IgD-negative memory B cell (primary cell): ENCODE data around the gene RELA. TPM values are rescaled to one million over a fixed set of nuclear protein-coding genes. Genes with fewer than 3 reads are reported as not detected.
"Not testable (repeated sequence)": the region's sequence is repeated elsewhere in the genome, so short reads cannot be mapped to it uniquely, and the experiment has no call there.

Source experiments
- H3K27ac Mint-ChIP-seq, 3 donors: one replicate each; pipeline ENCODE4 v1.8.0; 2020 to 2022; ENCODE audit warnings: mild to moderate bottlenecking in 3 of 3, mixed read lengths in 3 of 3, moderate library complexity in 1 of 3
- H3K27me3 Mint-ChIP-seq: one replicate; pipeline ENCODE4 v1.8.0; 2021; ENCODE audit warnings: mixed read lengths
- H3K36me3 Mint-ChIP-seq: one replicate; pipeline ENCODE4 v1.8.0; 2020; ENCODE audit warnings: mild to moderate bottlenecking, mixed read lengths
- H3K4me1 Mint-ChIP-seq, 3 donors: one replicate each; pipeline ENCODE4 v1.8.0; 2020 to 2022; ENCODE audit warnings: mixed read lengths in 3 of 3, mild to moderate bottlenecking in 1 of 3
- H3K4me3 Mint-ChIP-seq, 4 donors: one replicate each; pipeline ENCODE4 v1.8.0; 2020 to 2022; ENCODE audit warnings: mild to moderate bottlenecking in 4 of 4, mixed read lengths in 4 of 4, moderate library complexity in 3 of 4
- H3K9me3 Mint-ChIP-seq, 3 donors: one replicate each; pipeline ENCODE4 v1.8.0; 2020 to 2021; ENCODE audit warnings: mixed read lengths in 3 of 3, mild to moderate bottlenecking in 1 of 3
- polyA plus RNA-seq: library from polyadenylated mRNA; unstranded; fragments of 300-500 nt; fragmentation: Illumina TruSeq; gene quantifications from one replicate; pipeline ENCODE4 v1.2.3, GENCODE V29; 2021

RELA gene
- polyA plus RNA-seq, 1 donor from 2014 or later: 66.7 TPM

DNA sequence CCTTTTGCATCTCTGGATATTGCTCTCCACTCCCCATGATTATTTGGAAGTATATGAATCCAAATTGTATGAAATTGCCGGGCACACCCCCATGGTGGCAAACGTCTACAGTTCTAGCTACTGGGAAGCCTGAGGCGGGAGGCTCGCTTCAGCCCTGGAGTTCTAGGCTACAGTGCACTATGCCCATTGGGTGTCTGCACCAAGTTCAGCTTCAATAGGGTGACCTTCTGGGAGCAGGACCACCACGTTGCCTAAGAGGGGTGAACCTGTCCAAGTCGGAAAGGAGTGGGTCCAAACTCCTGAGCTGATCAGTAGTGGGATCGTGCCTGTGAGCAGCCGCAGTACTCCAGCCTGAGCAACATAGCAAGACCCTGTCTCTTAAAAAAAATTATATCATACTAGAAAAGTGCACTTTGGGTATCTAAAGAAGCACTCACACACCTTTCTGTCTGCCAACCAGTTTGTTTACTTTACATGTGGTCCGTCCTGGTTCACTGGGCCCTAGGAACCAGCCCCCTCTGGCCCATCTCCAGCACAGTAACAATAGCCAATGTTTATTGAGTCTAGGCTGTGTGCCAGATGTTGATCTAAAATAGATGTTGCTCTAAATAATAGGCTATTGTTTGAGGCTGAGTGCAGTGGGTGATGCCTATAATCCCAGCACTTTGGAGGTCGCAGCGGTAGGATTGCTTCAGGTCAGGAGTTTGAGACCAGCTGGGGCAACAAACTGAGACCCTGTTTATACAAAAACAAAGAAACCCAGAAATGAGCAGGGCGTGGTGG is 32.9 kb upstream of the RELA start:
- Mint-ChIP-seq H3K27me3 (peaks cover 6% of the 10 kb centered on the region), H3K9me3 (no peaks in the 10 kb centered on the region), H3K4me1 (peaks cover 7 to 9% (median 9%) of the 10 kb centered on the region in 3 donors), H3K4me3 (no peak overlapping the region), H3K36me3 (no peaks in the 10 kb centered on the region), H3K27ac (peak overlapping the region in 1 of 3 donors; percentile 59)

DNA sequence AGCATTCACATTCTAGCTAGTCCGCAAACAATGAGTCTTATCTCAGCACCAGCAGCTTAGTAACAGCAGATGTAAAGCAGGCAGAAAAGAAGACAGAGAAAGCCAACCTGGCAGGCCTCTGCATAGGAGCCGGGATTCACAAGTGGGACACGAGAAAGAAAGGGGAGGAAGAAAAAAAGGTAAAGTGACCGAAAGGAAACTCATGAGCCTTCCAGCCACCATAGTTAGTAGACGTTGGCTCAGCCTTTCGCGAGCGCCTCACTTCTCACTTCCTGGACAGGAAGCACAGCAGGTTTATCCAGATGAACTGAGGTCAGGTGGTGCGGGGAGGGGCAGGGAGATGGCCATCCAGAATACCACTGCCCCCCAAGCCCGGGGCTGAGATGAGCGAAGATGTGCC is 29.7 kb upstream of the RELA start:
- Mint-ChIP-seq H3K27me3 (peaks cover 6% of the 10 kb centered on the region), H3K4me3 (no peak overlapping the region), H3K27ac (no peak overlapping the region), H3K9me3 (no peaks in the 10 kb centered on the region), H3K36me3 (no peaks in the 10 kb centered on the region), H3K4me1 (no peaks in the 10 kb centered on the region)

DNA sequence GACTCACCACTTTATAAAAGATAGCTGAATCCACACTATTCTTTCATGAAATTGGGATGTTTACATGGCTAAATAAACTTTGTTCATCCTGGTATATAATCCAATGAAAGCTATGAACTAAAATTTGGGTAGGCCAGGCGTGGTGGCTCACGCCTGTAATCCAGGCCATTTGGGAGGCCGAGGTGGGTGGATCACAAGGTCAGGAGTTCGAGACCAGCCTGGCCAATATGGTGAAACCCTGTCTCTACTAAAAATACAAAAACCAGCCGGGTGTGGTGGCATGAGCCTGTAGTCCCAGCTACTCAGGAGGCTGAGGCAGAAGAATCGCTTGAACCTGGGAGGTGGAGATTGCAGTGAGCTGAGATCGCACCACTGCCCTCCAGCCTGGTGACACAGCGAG is 29.1 kb upstream of the RELA start:
- H3K4me1 Mint-ChIP-seq: not testable (repeated sequence)

DNA sequence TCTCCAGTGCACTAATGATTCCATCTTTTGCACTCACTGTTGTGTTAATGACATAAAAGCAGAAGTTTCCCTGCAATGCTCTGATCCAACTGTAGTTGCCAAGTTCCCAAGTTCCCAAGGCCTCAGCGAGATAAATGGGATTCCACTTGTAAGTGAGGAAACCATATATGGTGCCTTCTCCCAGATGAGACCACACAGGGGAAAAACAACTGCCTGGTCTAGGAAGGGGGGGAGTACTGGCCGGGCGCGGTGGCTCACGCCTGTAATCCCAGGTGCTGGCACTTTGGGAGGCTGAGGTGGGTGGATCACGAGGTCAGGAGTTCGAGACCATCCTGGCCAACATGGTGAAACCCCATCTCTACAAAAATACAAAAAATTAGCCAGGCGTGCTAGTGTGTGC is 23.3 kb upstream of the RELA start:
- Mint-ChIP-seq H3K9me3 (no peaks in the 10 kb centered on the region), H3K27ac (no peak overlapping the region), H3K36me3 (peaks cover 2% of the 10 kb centered on the region), H3K4me1 (peaks cover 0 to 2% (median 0%) of the 10 kb centered on the region in 3 donors), H3K27me3 (peaks cover 7% of the 10 kb centered on the region), H3K4me3 (no peak overlapping the region)

More for the DNA sequence above, 29.1 kb upstream of the RELA start:
- H3K27me3 Mint-ChIP-seq, H3K4me3 Mint-ChIP-seq, H3K9me3 Mint-ChIP-seq, H3K27ac Mint-ChIP-seq, H3K36me3 Mint-ChIP-seq: not testable (repeated sequence)

DNA sequence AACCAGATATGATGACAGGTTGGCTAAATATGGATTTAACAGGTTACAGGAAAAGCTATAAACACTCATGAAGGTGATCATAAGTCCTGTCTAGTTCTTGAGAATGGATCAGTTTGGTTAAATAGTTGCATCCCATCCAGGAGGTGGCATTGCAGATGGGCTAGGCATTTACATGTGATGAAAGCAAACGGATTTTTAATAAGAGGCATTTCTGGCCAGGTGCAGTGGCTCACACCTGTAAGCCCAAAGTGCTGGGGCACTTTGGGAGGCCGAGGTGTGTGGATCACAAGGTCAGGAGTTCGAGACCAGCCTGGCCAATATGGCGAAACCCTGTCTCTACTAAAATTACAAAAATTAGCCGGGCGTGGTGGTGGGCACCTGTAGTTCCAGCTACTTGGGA is 20.8 kb upstream of the RELA start:
- not testable (repeated sequence) for H3K27me3 Mint-ChIP-seq, H3K4me3 Mint-ChIP-seq, H3K36me3 Mint-ChIP-seq, H3K9me3 Mint-ChIP-seq, H3K4me1 Mint-ChIP-seq, H3K27ac Mint-ChIP-seq

DNA sequence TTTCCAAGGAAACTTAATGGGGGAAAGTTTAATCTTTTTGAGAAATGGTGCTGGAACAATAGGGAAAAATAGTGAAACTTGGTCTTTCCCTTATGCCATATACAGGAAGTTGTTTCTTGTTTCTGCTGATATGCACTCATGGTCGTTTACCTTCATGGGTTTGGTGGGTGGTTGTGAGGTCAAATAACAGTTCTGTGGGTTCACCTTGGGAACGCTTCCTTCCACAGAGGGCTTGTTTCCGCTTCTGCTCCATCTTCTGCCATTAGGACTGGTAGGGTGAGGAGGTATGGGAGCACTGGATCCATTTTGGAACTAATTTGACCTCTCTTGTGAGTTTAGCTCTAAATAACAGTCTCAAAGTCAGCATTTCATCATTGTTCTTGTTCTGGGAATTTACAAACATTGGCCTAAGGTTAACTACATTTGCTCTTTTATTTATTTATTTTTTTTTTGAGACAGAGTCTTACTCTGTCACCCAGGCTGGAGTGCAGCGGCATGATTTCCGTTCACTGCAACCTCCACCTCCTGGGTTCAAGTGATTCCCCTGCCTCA is 17.6 kb upstream of the RELA start:
- no peak overlapping the region for H3K4me3 Mint-ChIP-seq
- H3K27me3 Mint-ChIP-seq: peaks cover 7% of the 10 kb centered on the region

DNA sequence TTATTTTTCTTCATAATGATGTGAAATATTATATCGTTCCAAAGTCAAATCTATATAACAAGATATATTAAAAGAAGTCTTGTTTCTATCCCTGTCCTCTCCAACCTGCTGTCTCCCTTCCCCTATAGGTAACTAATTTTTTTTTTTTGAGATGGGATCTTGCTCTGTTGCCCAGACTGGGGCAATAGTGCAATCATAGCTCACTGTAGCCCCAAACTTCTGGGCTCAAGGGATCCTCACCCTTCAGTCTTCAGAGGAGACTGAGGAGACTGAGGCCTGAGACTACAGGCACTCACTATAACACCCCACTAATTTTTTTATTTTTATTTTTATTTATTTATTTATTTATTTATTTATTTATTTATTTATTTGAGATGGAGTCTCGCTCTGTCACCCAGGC is 10.3 kb upstream of the RELA start:
- Mint-ChIP-seq H3K4me3 (no peak overlapping the region), H3K27ac (no peak overlapping the region), H3K4me1 (peaks cover 0 to 2% (median 0%) of the 10 kb centered on the region in 3 donors), H3K9me3 (no peaks in the 10 kb centered on the region), H3K36me3 (no peaks in the 10 kb centered on the region), H3K27me3 (peaks cover 2% of the 10 kb centered on the region)

More for the DNA sequence above, 17.6 kb upstream of the RELA start:
- H3K9me3 Mint-ChIP-seq: no peaks in the 10 kb centered on the region
- H3K27ac Mint-ChIP-seq: no peak overlapping the region
- peaks cover 0 to 2% (median 0%) of the 10 kb centered on the region in 3 donors for H3K4me1 Mint-ChIP-seq
- H3K36me3 Mint-ChIP-seq: peaks cover 2% of the 10 kb centered on the region

DNA sequence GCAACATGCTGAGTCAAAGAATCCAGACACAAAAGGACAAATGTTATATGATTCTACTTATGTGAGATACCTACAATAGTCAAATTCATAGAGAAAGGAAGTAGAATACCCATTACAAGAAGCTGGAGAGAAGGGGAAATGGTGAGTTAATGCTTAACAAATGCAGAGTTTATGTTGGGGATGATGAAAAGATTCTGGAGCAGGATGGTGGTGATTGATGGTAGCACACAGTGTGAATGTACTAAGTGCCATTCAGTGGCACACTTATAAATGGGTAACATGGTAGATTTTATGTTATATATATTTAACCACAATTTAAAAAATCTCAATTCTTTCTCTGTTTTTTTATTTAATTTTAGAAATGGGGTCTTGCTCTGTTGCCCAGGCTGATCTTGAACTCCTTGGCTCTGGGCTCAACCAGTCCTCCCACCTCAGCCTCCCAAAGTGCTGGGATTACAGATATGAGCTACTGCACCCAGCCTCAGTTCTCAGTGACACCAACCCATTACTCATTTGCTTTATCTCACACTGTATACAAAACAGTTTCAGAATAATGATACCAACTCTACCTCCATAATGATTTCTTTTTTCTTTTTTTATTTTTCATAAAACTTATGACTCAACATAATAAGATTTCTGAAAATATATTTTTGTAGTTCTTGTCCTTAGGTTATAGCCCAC is 9.6 kb upstream of the RELA start:
- Mint-ChIP-seq H3K27me3 (peaks cover 2% of the 10 kb centered on the region), H3K27ac (peak overlapping the region in 1 of 3 donors; percentile 68), H3K36me3 (no peaks in the 10 kb centered on the region), H3K4me3 (no peak overlapping the region), H3K4me1 (peaks cover 0 to 2% (median 0%) of the 10 kb centered on the region in 3 donors), H3K9me3 (no peaks in the 10 kb centered on the region)

DNA sequence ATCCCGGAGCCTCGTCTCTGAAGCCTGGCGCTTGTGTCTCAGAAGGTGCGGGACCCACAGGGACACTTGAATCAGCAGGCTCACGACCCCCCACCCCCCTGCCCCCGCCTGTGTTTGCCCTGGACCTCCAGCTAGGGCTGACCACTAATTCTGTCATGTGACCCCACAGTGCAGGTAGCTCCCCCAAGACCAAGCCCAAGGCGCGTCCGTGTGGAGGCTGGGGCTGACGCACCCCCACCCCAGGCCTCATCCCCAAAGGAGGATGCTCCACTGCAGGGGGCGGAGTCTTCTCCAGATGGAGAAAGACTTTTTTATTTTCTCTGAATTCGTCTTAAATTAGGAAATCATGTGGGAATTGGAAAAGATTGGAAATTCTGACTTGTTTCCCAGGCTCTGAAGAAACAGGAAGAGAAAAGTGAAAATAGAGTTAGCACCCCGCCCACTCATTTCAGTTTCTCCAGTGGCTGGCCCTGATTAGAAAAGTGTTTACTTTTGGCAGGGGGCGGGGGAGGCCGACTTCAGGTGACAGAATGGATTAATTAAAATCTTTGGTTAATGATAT is 1.0 kb upstream of the RELA start:
- no peaks in the 10 kb centered on the region for H3K36me3 Mint-ChIP-seq
- H3K9me3 Mint-ChIP-seq: no peaks in the 10 kb centered on the region
- peak overlapping the region; percentile 95 to 99 (median 95) for H3K27ac Mint-ChIP-seq
- peaks cover 5 to 8% (median 7%) of the 10 kb centered on the region in 3 donors for H3K4me1 Mint-ChIP-seq
- peak overlapping the region; percentile 86 to 97 (median 96) for H3K4me3 Mint-ChIP-seq
- no peaks in the 10 kb centered on the region for H3K27me3 Mint-ChIP-seq

DNA sequence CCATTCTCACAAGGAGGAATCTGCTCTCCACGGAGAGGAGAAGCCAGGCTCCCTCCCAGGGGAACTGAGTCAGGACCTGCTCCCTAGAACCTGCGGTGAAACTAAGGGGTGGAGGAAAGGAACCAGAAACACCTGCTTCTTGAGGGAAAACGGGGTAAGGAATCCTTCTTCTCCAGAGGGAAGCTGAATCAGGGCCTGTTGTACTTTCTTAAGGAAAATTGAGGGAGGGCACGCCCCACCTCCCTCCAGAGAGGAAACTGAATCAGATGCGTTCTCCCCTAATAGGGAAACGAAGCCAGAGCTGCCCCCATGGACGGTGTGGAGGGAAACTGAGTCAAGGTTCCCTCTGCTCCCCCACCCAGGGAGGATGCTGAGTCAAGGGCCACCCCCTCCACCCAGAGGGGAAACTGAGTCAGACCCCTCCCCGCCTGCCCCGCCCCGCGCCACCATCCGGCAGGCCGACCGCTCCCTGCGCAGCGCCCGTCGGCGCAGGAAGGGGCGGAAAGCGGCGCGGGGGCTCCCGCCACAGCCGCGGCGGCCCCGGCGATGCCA is 393 bp downstream of the RELA start:
- H3K27ac Mint-ChIP-seq: peak overlapping the region; percentile 64 to 82 (median 76)
- no peaks in the 10 kb centered on the region for H3K36me3 Mint-ChIP-seq
- peak overlapping the region; percentile 84 to 93 (median 90) for H3K4me3 Mint-ChIP-seq
- peaks cover 5 to 8% (median 7%) of the 10 kb centered on the region in 3 donors for H3K4me1 Mint-ChIP-seq
- H3K27me3 Mint-ChIP-seq: no peaks in the 10 kb centered on the region
- H3K9me3 Mint-ChIP-seq: no peaks in the 10 kb centered on the region

DNA sequence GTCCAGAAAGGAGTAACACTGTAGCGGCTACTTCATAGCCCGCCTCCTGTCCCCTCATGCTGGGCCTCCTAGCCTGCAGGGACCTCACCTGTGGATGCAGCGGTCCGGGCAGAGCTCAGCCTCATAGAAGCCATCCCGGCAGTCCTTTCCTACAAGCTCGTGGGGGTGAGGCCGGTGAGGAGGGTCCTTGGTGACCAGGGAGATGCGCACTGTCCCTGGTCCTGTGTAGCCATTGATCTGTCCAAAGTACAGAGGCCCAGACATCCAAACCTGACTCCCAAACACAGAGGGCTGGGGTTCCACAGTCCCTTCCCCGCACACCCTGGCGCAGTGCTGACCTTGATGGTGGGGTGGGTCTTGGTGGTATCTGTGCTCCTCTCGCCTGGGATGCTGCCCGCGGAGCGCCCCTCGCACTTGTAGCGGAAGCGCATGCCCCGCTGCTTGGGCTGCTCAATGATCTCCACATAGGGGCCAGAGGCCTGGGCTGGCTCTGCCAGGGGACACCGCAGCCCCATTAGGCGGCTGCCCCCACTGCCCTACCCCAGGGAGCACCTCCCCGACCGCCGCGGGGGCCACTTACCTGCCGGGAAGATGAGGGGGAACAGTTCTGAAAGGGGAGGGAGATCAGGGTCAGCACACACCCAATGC is 993 bp downstream of the RELA start:
- H3K4me3 Mint-ChIP-seq: peak overlapping the region; percentile 84 to 93 (median 90)
- no peaks in the 10 kb centered on the region for H3K27me3 Mint-ChIP-seq
- H3K27ac Mint-ChIP-seq: peak overlapping the region; percentile 23 to 82 (median 64)
- H3K4me1 Mint-ChIP-seq: peaks cover 5 to 8% (median 8%) of the 10 kb centered on the region in 3 donors
- no peaks in the 10 kb centered on the region for H3K36me3 Mint-ChIP-seq
- H3K9me3 Mint-ChIP-seq: no peaks in the 10 kb centered on the region

DNA sequence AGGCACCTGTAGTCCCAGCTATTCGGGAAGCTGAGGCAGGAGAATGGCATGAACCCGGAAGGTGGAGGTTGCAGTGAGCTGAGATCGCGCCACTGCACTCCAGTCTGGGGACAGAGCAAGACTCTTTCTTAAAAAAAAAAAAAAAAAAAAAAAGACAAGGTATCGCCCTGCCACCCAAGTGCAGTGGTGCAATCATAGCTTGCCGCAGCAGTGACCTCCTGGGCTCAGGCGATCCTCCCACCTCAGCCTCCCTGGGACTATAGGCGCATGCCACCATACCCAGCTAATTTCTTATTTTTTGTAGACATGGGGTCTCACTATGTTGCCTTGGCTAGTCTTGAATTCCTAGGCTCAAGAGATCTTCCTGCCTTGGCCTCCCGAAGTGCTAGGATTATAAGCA is 1.8 kb downstream of the RELA start:
- H3K4me3 Mint-ChIP-seq: peak overlapping the region in 2 of 4 donors; percentile 84 to 86
- H3K27me3 Mint-ChIP-seq, H3K9me3 Mint-ChIP-seq, H3K36me3 Mint-ChIP-seq: not testable (repeated sequence)
- peak overlapping the region in 2 of 3 donors; percentile 63 to 82 for H3K27ac Mint-ChIP-seq
- peaks cover 8 to 10% (median 8%) of the 10 kb centered on the region in 3 donors for H3K4me1 Mint-ChIP-seq

DNA sequence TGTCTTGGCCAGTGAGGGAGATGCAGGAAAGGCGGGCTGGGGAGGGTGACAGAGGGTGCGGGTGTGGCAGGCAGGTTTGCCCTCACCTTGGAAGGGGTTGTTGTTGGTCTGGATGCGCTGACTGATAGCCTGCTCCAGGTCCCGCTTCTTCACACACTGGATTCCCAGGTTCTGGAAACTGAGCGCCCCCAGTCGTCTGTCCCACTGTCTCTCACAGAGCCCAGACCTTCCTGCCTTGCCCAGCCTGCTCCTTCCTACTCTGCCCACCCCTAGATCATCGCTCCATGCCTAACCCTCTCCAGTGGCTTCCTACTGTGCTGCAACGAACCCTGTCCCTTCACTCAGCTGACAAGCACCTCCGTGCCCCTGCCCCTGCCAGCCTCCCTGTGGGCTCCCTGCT is 2.7 kb downstream of the RELA start:
- Mint-ChIP-seq H3K27ac (peak overlapping the region in 2 of 3 donors; percentile 88 to 89), H3K9me3 (no peaks in the 10 kb centered on the region), H3K36me3 (no peaks in the 10 kb centered on the region), H3K4me3 (peak overlapping the region in 2 of 4 donors; percentile 52 to 84), H3K4me1 (peaks cover 7 to 10% (median 10%) of the 10 kb centered on the region in 3 donors), H3K27me3 (no peaks in the 10 kb centered on the region)

DNA sequence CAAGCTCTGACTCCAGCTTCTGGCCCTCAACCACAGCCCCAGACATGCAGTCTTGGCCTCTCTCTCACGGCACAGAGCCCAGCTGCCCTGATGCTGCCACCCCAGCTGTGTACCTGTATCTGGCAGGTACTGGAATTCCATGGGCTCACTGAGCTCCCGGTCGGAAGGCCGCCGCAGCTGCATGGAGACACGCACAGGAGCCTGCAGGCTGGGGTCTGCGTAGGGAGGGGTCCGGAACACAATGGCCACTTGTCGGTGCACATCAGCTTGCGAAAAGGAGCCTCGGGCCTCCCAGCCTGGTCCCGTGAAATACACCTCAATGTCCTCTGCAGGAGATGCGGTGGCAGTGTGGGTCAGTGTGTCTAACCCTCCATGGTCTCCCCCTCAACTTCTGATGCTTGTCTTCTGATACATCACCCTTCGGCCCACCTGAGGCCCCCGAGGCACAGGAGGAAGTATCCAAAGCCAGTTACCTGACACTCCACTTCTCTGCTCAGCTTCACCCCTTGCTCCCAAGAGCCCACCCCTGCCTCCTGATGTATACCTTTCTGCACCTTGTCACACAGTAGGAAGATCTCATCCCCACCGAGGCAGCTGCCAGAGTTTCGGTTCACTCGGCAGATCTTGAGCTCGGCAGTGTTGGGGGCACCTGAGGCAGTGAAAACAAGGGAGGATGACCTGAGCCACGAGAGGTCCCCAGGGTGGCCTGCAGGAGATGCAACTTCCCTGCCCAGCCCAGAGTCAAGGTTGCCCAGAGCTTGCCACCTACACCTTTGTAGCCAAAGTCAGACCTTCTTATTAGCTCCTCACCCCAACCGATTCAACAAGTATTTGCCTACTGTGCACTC is 4.3 kb downstream of the RELA start:
- Mint-ChIP-seq H3K27me3 (no peaks in the 10 kb centered on the region), H3K36me3 (no peaks in the 10 kb centered on the region), H3K4me1 (peaks cover 10 to 13% (median 11%) of the 10 kb centered on the region in 3 donors), H3K27ac (peak overlapping the region in 2 of 3 donors; percentile 91 to 95), H3K4me3 (peak overlapping the region in 3 of 4 donors; percentile 21 to 86 (median 32)), H3K9me3 (no peaks in the 10 kb centered on the region)
